Vagina (tissue), 2 donors: Measurements from ENCODE around the gene SLC36A3. TPM values are rescaled to one million over a fixed set of nuclear protein-coding genes. Genes with fewer than 3 reads are reported as not detected.

Source experiments
- DNase-seq, 2 donors: peaks; one replicate each; pipeline ENCODE4 v3.0.0-alpha.2; 2017; ENCODE audit errors: extremely low spot score in 2 of 2
- H3K27ac ChIP-seq: fragments of 200-600 bp; sonication (generic); one replicate; pipeline ENCODE4 v1.5.1; 2019
- H3K27me3 ChIP-seq: fragments of 200-600 bp; sonication (generic); one replicate; pipeline ENCODE4 v1.5.1; 2019
- H3K36me3 ChIP-seq, 2 donors: fragments of 200-600 bp; sonication (generic); one replicate each; pipeline ENCODE4 v1.5.1; 2017 to 2019
- H3K4me1 ChIP-seq: fragments of 200-600 bp; sonication (generic); one replicate; pipeline ENCODE4 v1.5.1; 2019
- H3K4me3 ChIP-seq, 2 donors: fragments of 200-600 bp; sonication (generic); 1 replicate in 1 of 2; 2 replicates in 1 of 2; pipeline ENCODE4 v1.5.1; 2016 to 2019
- H3K9me3 ChIP-seq: fragments of 200-600 bp; sonication (generic); one replicate; pipeline ENCODE4 v1.5.1; 2019
- POLR2A ChIP-seq, 2 donors: fragments of 450-650 bp; IDR thresholded peaks; one replicate each; pipeline ENCODE4 v1.6.1; 2017; ENCODE audit warnings: antibody characterized with exemption in 2 of 2, mild to moderate bottlenecking in 2 of 2, moderate library complexity in 2 of 2
- POLR2AphosphoS5 ChIP-seq, 2 donors: sonication (generic); formaldehyde crosslinking; IDR thresholded peaks; one replicate each; pipeline ENCODE4 v1.9.0; 2017; ENCODE audit warnings: antibody characterized with exemption in 2 of 2, mild to moderate bottlenecking in 2 of 2, low read depth in 1 of 2; ENCODE audit not compliant: insufficient read depth in 1 of 2
- intact Hi-C: fragments of 100-400 bp; cut with DNase I; formaldehyde crosslinking; loops from one replicate; pipeline ENCODE4 v1.15.1; 2023
- total RNA-seq: library from RNA; depleted of rRNA; stranded (reverse); fragments of >200 nt; gene quantifications from one replicate; pipeline ENCODE4 v1.2.3, GENCODE V29; 2016
- TF ChIP-seq, protein P1 (sequence below), 3 experiments: fragments of 450-650 bp in 2 of 3; fragments of 200-600 bp in 1 of 3; sonication (generic) in 1 of 3; IDR thresholded peaks; one replicate each; pipeline ENCODE4 v1.5.1; 2017 to 2019; ENCODE audit warnings: antibody characterized with exemption in 3 of 3, mild to moderate bottlenecking in 2 of 3, moderate library complexity in 2 of 3

Gene SLC36A3
- total RNA-seq, result not detected

DNA sequence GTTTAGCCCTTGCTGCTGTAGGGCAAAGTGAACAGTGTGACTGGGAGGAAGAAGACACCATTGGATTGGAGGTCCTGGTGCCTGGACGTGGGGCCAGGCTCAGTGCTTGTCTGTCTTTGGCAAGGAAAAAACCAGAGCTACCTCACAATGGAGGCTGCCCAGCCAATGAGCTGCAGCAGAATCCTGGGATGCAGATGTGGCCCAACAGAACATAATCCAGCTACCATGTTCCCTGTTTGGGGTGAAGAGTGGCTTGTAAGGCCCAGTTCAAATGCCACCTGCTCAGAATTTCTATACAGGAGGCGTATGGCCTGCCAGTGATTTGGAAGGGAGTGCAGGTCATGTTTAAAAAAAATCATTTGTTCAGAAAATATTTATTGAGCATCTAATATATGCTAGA lies at the start of gene SLC36A3:
Gene SLC36A3, minus strand, starts transcription at position 101 of the 400 bp plus-strand sequence. CDS start 412 bp downstream, outside the sequence.
- no peaks in the 10 kb centered on the region for H3K27me3 ChIP-seq

DNA sequence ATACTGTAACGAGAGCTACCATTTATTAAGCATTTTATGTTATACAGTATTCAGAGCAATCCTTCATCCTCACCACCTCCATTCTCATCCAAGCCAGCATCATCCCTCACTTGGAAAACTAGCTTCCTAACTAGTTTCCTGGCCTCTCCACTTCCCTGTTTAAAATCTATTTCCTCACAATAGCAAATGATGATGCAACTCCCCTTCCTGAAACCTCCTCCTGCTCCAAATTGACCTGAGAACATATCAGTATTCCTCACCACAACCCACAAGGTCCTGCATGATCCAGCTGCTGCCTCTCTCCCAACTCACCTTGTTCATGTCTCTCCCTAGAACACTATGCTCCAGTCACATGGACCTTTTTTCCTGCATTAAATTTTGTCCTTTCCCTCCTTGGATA lies 48.1 kb upstream of the SLC36A3 start:
- H3K4me1 ChIP-seq, result no peaks in the 10 kb centered on the region
- no peaks in the 10 kb centered on the region for H3K27me3 ChIP-seq
- H3K9me3 ChIP-seq, result no peaks in the 10 kb centered on the region
- TF ChIP-seq, protein P1, sequence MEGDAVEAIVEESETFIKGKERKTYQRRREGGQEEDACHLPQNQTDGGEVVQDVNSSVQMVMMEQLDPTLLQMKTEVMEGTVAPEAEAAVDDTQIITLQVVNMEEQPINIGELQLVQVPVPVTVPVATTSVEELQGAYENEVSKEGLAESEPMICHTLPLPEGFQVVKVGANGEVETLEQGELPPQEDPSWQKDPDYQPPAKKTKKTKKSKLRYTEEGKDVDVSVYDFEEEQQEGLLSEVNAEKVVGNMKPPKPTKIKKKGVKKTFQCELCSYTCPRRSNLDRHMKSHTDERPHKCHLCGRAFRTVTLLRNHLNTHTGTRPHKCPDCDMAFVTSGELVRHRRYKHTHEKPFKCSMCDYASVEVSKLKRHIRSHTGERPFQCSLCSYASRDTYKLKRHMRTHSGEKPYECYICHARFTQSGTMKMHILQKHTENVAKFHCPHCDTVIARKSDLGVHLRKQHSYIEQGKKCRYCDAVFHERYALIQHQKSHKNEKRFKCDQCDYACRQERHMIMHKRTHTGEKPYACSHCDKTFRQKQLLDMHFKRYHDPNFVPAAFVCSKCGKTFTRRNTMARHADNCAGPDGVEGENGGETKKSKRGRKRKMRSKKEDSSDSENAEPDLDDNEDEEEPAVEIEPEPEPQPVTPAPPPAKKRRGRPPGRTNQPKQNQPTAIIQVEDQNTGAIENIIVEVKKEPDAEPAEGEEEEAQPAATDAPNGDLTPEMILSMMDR (IDR thresholded peaks at IDR 0.05), result no peak
- no peak for TF ChIP-seq POLR2A (IDR thresholded peaks at IDR 0.05)
- TF ChIP-seq POLR2AphosphoS5 (IDR thresholded peaks at IDR 0.05; ENCODE audit: insufficient read depth in 1 of 2, low read depth in 1 of 2), result no peak
- no peaks in the 10 kb centered on the region for H3K36me3 ChIP-seq
- DNase-seq, result no peak
- no peak overlapping the region for H3K27ac ChIP-seq
- intact Hi-C loops, result no loop called here
- no peak overlapping the region for H3K4me3 ChIP-seq

More for the DNA sequence above, at the start of gene SLC36A3:
- no peak for DNase-seq
- TF ChIP-seq POLR2A (IDR thresholded peaks at IDR 0.05) (no peak), POLR2AphosphoS5 (IDR thresholded peaks at IDR 0.05; ENCODE audit: insufficient read depth in 1 of 2, low read depth in 1 of 2) (no peak)
- TF ChIP-seq, protein P1 (IDR thresholded peaks at IDR 0.05), result no peak
- H3K36me3 ChIP-seq, result no peaks in the 10 kb centered on the region
- no peaks in the 10 kb centered on the region for H3K9me3 ChIP-seq
- H3K27ac ChIP-seq, result no peak within 1 kb of the TSS
- intact Hi-C loops, result no loop called here
- H3K4me3 ChIP-seq, result no peak within 1 kb of the TSS
- no peaks in the 10 kb centered on the region for H3K4me1 ChIP-seq

DNA sequence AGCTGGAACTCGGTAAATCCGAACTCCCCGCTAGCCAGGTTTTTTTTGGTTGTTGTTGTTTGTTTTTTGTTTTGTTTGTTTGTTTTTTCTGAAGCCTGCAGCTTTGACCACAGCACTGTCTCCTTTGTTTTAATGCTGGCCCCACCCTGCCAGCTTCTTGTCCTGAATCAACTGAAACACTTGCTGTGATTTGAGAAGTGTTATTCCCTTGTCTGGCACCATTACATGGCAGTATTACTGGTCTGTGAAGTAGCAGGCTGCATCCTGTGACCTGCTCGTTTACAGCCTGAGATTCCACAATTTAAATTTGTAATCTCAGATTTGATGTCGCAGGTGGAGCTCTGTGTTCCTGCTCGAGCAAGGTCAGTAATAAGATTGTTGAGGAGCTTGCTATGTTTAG lies 45.2 kb upstream of the SLC36A3 start:
- TF ChIP-seq POLR2AphosphoS5 (IDR thresholded peaks at IDR 0.05; ENCODE audit: insufficient read depth in 1 of 2, low read depth in 1 of 2) (no peak), POLR2A (IDR thresholded peaks at IDR 0.05) (no peak)
- TF ChIP-seq, protein P1 (IDR thresholded peaks at IDR 0.05), result no peak

DNA sequence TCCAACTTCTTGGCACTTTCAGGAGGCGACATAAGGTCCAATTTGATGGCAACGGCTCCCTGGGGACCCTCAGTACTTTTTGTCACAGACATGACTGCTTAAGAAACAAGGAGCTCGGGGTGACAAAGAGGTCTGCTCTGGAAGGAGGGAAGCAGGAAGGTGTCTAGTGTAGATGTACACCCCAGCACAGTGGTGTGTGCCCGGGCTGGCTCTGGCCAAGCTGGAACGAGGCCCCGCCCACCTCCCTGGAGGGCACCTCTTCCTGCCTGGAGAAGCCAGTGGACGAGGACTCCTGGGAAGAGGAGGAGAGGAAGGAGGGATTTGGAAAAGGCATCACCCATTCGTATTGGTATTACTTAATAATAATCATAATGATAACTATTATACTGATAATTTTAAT lies 43.8 kb upstream of the SLC36A3 start, which contains the start of gene SLC36A2:
Gene SLC36A2, minus strand, starts transcription at position 191 of the 400 bp plus-strand sequence. Its CDS starts 99 bp downstream, at position 92.
- H3K36me3 ChIP-seq, result no peaks in the 10 kb centered on the region
- TF ChIP-seq POLR2AphosphoS5 (IDR thresholded peaks at IDR 0.05; ENCODE audit: insufficient read depth in 1 of 2, low read depth in 1 of 2), result no peak
- TF ChIP-seq, protein P1 (IDR thresholded peaks at IDR 0.05), result no peak
- no peak for TF ChIP-seq POLR2A (IDR thresholded peaks at IDR 0.05)
- no peak within 1 kb of the TSS for H3K4me3 ChIP-seq
- H3K9me3 ChIP-seq, result no peaks in the 10 kb centered on the region
- intact Hi-C loops, result no loop called here
- no peaks in the 10 kb centered on the region for H3K27me3 ChIP-seq
- DNase-seq, result no peak
- H3K27ac ChIP-seq, result no peak within 1 kb of the TSS
- H3K4me1 ChIP-seq, result no peaks in the 10 kb centered on the region

More for the DNA sequence above, 45.2 kb upstream of the SLC36A3 start:
- no peak for DNase-seq
- Histone ChIP-seq H3K27me3 (no peaks in the 10 kb centered on the region), H3K9me3 (no peaks in the 10 kb centered on the region), H3K4me3 (no peak overlapping the region), H3K4me1 (no peaks in the 10 kb centered on the region), H3K36me3 (no peaks in the 10 kb centered on the region), H3K27ac (no peak overlapping the region)
- intact Hi-C loops, result no loop called here

DNA sequence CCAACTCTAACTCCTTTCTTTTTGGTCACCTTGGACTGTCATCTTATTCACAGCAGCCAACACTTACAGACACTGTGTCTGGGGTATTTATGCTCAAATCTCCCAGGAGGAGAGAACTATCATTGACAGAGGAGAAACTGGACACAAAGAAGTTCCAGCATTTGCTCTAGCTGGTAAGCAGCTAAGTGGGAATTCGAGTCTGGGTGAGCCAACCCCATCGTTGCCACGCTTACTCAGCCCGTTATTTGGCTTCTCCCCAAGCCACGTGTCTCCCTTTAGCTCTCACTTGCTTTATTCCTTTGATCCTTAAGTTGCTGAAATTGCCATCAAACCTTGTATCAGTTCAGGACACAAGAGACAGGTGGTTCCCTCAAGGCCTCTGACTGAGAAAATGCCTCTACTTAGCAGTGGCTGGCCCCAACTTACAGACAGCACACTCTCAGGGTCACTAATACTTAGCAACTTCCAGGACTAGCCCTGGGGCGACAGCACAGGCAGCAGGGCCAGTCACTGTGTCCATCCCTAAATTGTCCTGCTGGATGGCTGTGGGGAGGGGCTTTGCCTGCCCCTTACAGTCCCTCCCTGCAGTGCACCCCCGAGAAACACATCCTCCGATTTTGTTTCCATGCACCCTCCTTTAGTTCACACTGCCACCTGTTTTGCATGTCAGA lies 42.4 kb upstream of the SLC36A3 start:
- Histone ChIP-seq H3K27me3 (no peaks in the 10 kb centered on the region), H3K27ac (no peak overlapping the region), H3K4me1 (no peaks in the 10 kb centered on the region), H3K36me3 (no peaks in the 10 kb centered on the region), H3K4me3 (no peak overlapping the region), H3K9me3 (no peaks in the 10 kb centered on the region)
- no peak for DNase-seq
- TF ChIP-seq POLR2AphosphoS5 (IDR thresholded peaks at IDR 0.05; ENCODE audit: insufficient read depth in 1 of 2, low read depth in 1 of 2) (no peak), POLR2A (IDR thresholded peaks at IDR 0.05) (no peak)
- TF ChIP-seq, protein P1 (IDR thresholded peaks at IDR 0.05), result no peak
- intact Hi-C loops, result no loop called here
